K562 (cell line): ENCODE results near the gene HSD17B8. TPM values are rescaled to one million over a fixed set of nuclear protein-coding genes. Genes with fewer than 3 reads are reported as not detected.

Experiments used
- ARID2 ChIP-seq: fragments of 450-650 bp; IDR thresholded peaks from 2 replicates; pipeline ENCODE4 v1.6.1; 2017; ENCODE audit warnings: antibody characterized with exemption, mild to moderate bottlenecking
- CAMTA2 ChIP-seq: fragments of 250-450 bp; sonication (Bioruptor Pico); conservative IDR thresholded peaks from 2 replicates; pipeline ENCODE4 v1.5.1; 2022
- CC2D1A ChIP-seq: fragments of 450-650 bp; IDR thresholded peaks from 2 replicates; pipeline ENCODE4 v1.6.1; 2017; ENCODE audit warnings: mild to moderate bottlenecking
- CREBBP ChIP-seq: IDR thresholded peaks from one replicate; pipeline ENCODE4 v1.6.1; 2012; ENCODE audit warnings: low read depth, mild to moderate bottlenecking, control low read depth, inconsistent platforms, low read length
- CTCFL ChIP-seq: IDR thresholded peaks from 2 replicates; pipeline ENCODE4 v1.6.1; 2011; ENCODE audit warnings: borderline replicate concordance, low read depth, mild to moderate bottlenecking, moderate library complexity, low read length; ENCODE audit not compliant: insufficient read depth, poor library complexity, severe bottlenecking
- HEY1 ChIP-seq: fragments of 250-450 bp; sonication (Bioruptor Pico); IDR thresholded peaks from 2 replicates; pipeline ENCODE4 v1.5.0; 2020; ENCODE audit warnings: mild to moderate bottlenecking, moderate library complexity, borderline replicate concordance
- ID3 ChIP-seq, 2 experiments: fragments of 250-450 bp in 1 of 2; fragments of 450-650 bp in 1 of 2; sonication (Bioruptor Pico) in 1 of 2; IDR thresholded peaks; 2 replicates each; pipeline versions ENCODE4 v1.6.1 to v1.8.0; 2016 to 2021; ENCODE audit warnings: mild to moderate bottlenecking in 2 of 2, moderate library complexity in 2 of 2, missing compliant biosample characterization in 1 of 2, missing genetic modification characterization in 1 of 2
- NCOA2 ChIP-seq, 2 experiments: fragments of 450-650 bp; IDR thresholded peaks; 2 replicates each; pipeline ENCODE4 v1.6.1; 2018; ENCODE audit warnings: mild to moderate bottlenecking in 2 of 2, moderate library complexity in 1 of 2; ENCODE audit not compliant: partially characterized antibody in 2 of 2
- RBM15 ChIP-seq: fragments of 200-400 bp; formaldehyde crosslinking; IDR thresholded peaks from 2 replicates; pipeline ENCODE4 v1.6.1; 2018; ENCODE audit warnings: mild to moderate bottlenecking, low read length, moderate library complexity; ENCODE audit not compliant: insufficient read depth
- SMARCE1 ChIP-seq: fragments of 450-650 bp; IDR thresholded peaks from 2 replicates; pipeline ENCODE4 v1.7.1; 2016; ENCODE audit warnings: mild to moderate bottlenecking
- STAT5B ChIP-seq: fragments of 250-450 bp; sonication (Bioruptor Pico); IDR thresholded peaks from 2 replicates; pipeline ENCODE4 v1.8.0; 2021; ENCODE audit warnings: mild to moderate bottlenecking, inconsistent platforms
- YY1 ChIP-seq, 3 experiments: IDR thresholded peaks; 2 replicates each; pipeline ENCODE4 v1.6.1; 2011; ENCODE audit warnings: low read length in 2 of 3, mild to moderate bottlenecking in 2 of 3, moderate library complexity in 2 of 3, borderline replicate concordance in 1 of 3, control low read depth in 1 of 3, low read depth in 1 of 3; ENCODE audit not compliant: insufficient read depth in 3 of 3, insufficient replicate concordance in 2 of 3, control insufficient read depth in 1 of 3, insufficient read length in 1 of 3; ENCODE audit errors: extremely low read depth in 1 of 3
- ZKSCAN1 ChIP-seq: fragments of 150-350 bp; IDR thresholded peaks from 2 replicates; pipeline ENCODE4 v1.6.1; 2016; ENCODE audit warnings: low read depth, low read length
- polyA plus RNA-seq, 8 experiments: library from polyadenylated mRNA; depleted of rRNA in 4 of 8; stranded (reverse) in 5 of 8; unstranded in 3 of 8; fragments of >200 nt; fragmentation: Nextera tagmentation in 2 of 8; fragmentation: Illumina TruSeq in 1 of 8; extraction: Ambion mirVana in 2 of 8; extraction: Trizol in 1 of 8; gene quantifications; 2 replicates each; pipeline versions ENCODE4 v1.2.1 to v1.2.3, GENCODE V29; 2011 to 2014; ENCODE audit warnings: inconsistent platforms in 1 of 8, missing spikeins in 1 of 8
- total RNA-seq, 7 experiments: library from RNA; depleted of rRNA in 6 of 7; stranded (reverse); fragments of >200 nt in 6 of 7; fragmentation: Illumina TruSeq in 2 of 7; extraction: Trizol in 2 of 7; gene quantifications; 2 replicates each; pipeline versions ENCODE4 v1.2.1 to v1.2.3, GENCODE V29; 2011 to 2021; ENCODE audit warnings: low replicate concordance in 1 of 7
- TF ChIP-seq, protein P1 (sequence below): fragments of 450-650 bp; formaldehyde crosslinking; IDR thresholded peaks from 2 replicates; pipeline ENCODE4 v1.4.0; 2020; ENCODE audit warnings: mild to moderate bottlenecking, moderate library complexity
- TF ChIP-seq, protein P2 (sequence below): fragments of 450-650 bp; formaldehyde crosslinking; IDR thresholded peaks from 2 replicates; pipeline ENCODE4 v1.4.0; 2022; ENCODE audit warnings: missing genetic modification characterization

HSD17B8 gene
- total and polyA plus RNA-seq, 9 of the 15 experiments (the other 6 are each of a cell fraction or from before 2014, with no cell fraction given) = 3.7 to 35.2 (median 14.2) TPM

DNA sequence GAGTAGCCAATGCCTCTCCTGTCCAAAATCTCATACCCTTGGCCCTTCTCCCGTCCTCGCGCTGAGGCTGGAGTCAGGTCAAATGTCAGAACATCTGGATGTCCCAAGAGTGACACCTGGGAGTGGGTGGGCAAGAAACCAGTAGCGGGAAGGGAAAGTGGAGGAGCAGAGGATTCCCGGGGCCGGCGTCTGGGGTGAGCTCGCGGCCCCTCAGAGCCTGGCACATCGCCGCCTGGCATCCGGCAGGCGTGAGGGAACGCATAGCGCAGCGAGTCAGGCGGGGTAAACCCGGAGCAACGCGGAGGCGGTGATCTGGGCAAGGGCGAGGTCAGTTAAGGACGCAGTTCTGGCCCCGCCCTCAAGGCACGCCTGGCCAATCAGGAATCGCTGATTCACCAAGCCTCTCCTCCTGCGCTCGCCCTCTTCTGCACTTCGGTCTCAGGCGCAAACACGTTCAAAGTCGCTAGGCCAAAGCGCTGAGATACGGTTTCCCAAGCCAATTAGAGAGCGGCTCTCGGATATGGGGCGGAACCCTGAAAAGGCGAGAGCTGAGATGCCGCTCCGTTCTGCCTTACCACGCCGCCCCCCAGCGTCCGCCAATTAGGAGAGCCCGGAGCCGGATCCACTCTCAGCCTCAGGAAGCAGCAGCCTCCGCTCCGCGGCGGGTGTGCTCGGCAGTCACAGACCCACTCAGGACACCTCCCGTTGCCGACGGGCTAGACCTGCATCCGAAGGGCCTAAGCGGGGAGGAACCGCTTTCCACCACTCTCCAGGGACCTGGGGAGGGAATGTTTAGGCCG lies 44.7 kb downstream of the HSD17B8 start (continued):
- TF ChIP-seq ID3 (CRISPR knock-in tag; IDR thresholded peaks at IDR 0.05) = no peak
- TF ChIP-seq ID3 (tag; IDR thresholded peaks at IDR 0.05) = no peak; the same call in 1 of the 2 replicates
- peak; percentile 43; the same call in 1 of the 2 replicates for TF ChIP-seq ARID2
- TF ChIP-seq SMARCE1 = peak; percentile 21; the same call in 1 of the 2 replicates
- TF ChIP-seq STAT5B = no peak
- no peak for TF ChIP-seq RBM15
- TF ChIP-seq NCOA2 (IDR thresholded peaks at IDR 0.05; ENCODE audit: partially characterized antibody in 2 of 2) = no peak
- TF ChIP-seq YY1 (IDR thresholded peaks at IDR 0.05; ENCODE audit: borderline replicate concordance in 1 of 3, control insufficient read depth in 1 of 3, extremely low read depth in 1 of 3, insufficient read depth in 3 of 3, insufficient read length in 1 of 3, insufficient replicate concordance in 2 of 3, low read depth in 1 of 3, low read length in 2 of 3) = peak in 1 of 3 experiments; percentile 31
- TF ChIP-seq, protein P1, sequence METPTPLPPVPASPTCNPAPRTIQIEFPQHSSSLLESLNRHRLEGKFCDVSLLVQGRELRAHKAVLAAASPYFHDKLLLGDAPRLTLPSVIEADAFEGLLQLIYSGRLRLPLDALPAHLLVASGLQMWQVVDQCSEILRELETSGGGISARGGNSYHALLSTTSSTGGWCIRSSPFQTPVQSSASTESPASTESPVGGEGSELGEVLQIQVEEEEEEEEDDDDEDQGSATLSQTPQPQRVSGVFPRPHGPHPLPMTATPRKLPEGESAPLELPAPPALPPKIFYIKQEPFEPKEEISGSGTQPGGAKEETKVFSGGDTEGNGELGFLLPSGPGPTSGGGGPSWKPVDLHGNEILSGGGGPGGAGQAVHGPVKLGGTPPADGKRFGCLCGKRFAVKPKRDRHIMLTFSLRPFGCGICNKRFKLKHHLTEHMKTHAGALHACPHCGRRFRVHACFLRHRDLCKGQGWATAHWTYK (CRISPR knock-in tag) = peak; percentile 62; the same call in 1 of the 2 replicates
- TF ChIP-seq HEY1 (CRISPR knock-in tag) = peak; percentile 79; the same call in 1 of the 2 replicates
- no peak; the same call in 1 of the 2 replicates for TF ChIP-seq CC2D1A
- no peak for TF ChIP-seq CREBBP
- TF ChIP-seq CAMTA2 (CRISPR knock-in tag) = no peak
- TF ChIP-seq CTCFL = peak; percentile 21
- TF ChIP-seq, protein P2, sequence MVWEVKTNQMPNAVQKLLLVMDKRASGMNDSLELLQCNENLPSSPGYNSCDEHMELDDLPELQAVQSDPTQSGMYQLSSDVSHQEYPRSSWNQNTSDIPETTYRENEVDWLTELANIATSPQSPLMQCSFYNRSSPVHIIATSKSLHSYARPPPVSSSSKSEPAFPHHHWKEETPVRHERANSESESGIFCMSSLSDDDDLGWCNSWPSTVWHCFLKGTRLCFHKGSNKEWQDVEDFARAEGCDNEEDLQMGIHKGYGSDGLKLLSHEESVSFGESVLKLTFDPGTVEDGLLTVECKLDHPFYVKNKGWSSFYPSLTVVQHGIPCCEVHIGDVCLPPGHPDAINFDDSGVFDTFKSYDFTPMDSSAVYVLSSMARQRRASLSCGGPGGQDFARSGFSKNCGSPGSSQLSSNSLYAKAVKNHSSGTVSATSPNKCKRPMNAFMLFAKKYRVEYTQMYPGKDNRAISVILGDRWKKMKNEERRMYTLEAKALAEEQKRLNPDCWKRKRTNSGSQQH (CRISPR knock-in tag) = 0 out of 2 replicates have a peak, but pooled peaks have one; percentile 22
- TF ChIP-seq ZKSCAN1 = peak; percentile 40; the same call in 1 of the 2 replicates
